IPS-15b (cell line): ENCODE data around the gene SLC43A2.

Experiments
- H3K27me3 ChIP-seq: one replicate; pipeline ENCODE4 v1.6.1; 2013; ENCODE audit warnings: low read length; ENCODE audit not compliant: control insufficient read depth, insufficient read depth
- H3K36me3 ChIP-seq: one replicate; pipeline ENCODE4 v1.6.1; 2013; ENCODE audit warnings: low read length; ENCODE audit not compliant: control insufficient read depth, insufficient read depth
- H3K4me1 ChIP-seq: one replicate; pipeline ENCODE4 v1.6.1; 2013; ENCODE audit warnings: mild to moderate bottlenecking, low read length; ENCODE audit not compliant: control insufficient read depth, insufficient read depth
- H3K4me3 ChIP-seq: one replicate; pipeline ENCODE4 v1.5.1; 2013; ENCODE audit warnings: low read depth, low read length
- H3K9ac ChIP-seq: one replicate; pipeline ENCODE4 v1.6.1; 2013; ENCODE audit warnings: low read depth, mild to moderate bottlenecking, low read length
- H3K9me3 ChIP-seq: one replicate; pipeline ENCODE4 v1.6.1; 2013; ENCODE audit warnings: mild to moderate bottlenecking, low read length; ENCODE audit not compliant: control insufficient read depth, insufficient read depth

Gene SLC43A2

DNA sequence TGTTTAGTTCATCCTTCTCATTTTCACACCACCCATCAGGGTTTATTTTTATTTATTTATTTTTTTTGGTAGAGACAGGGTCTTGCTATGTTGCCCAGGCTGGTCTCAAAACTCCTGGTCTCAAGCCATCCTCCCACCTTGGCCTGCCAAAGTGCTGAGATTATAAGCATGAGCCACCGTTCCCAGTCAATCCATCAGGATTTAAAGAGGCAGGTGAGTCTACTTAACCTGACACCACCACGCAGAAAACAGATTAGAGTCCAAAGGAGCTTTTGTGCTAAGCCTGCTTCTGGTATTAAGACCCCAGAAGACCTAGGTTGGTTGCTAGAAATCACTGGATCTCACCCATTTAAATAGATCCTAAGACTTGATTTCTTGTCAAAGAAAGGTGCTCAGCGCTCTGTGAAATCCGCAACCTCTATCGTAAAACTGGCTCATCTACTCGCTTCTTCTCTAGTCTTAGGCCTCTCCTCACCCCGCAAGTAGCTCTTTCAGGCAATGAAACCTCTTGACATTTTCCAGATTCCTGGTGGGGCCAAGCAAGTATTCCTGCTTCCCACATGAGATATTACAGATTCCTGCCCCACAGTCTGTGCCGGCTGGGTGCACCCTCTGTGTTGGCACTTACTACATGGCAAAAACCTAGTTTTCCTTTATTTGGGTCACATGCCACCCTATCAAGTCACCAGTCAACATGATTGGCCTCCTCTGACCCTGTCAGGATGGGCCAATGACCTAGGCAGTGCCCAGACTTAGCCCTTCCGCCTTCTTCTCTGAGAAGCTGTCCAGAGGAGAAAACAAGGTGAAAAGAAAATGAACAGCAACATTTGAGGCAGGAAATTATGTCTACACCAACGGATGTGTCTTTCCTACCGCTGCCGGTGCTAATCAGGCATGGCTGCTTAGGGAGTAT lies 75.0 kb downstream of the SLC43A2 start:
- no peak overlapping the region for H3K9ac ChIP-seq
- no peaks in the 10 kb centered on the region for H3K27me3 ChIP-seq
- no peaks in the 10 kb centered on the region for H3K4me1 ChIP-seq
- H3K36me3 ChIP-seq: peaks cover 21% of the 10 kb centered on the region
- no peaks in the 10 kb centered on the region for H3K9me3 ChIP-seq
- H3K4me3 ChIP-seq: no peak overlapping the region

GRCh38 chr17:1552932-1553331 lies 75.7 kb downstream of the SLC43A2 start:
- Histone ChIP-seq H3K9me3 (no peaks in the 10 kb centered on the region), H3K9ac (no peak overlapping the region), H3K36me3 (peaks cover 28% of the 10 kb centered on the region), H3K27me3 (no peaks in the 10 kb centered on the region), H3K4me3 (no peak overlapping the region), H3K4me1 (no peaks in the 10 kb centered on the region)

DNA sequence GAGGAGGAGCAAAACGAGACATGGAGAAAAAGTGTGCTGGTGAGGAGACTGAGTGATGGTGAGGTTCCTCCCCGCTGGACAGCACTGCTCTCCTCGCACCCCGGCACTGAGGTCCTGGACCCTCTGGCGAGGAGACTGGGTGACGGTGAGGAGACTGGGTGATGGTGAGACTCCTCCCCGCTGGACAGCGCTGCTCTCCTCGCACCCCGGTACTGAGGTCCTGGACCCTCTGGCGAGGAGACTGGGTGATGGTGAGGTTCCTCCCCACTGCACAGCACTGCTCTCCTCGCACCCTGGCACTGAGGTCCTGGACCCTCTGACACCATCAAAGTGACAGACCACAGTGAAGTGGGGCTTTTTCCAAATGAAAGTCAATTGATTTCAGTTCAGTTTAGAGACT lies 76.9 kb downstream of the SLC43A2 start:
- no peak overlapping the region for H3K4me3 ChIP-seq
- peaks cover 28% of the 10 kb centered on the region for H3K36me3 ChIP-seq
- H3K9me3 ChIP-seq: no peaks in the 10 kb centered on the region
- no peaks in the 10 kb centered on the region for H3K4me1 ChIP-seq
- no peaks in the 10 kb centered on the region for H3K27me3 ChIP-seq
- no peak overlapping the region for H3K9ac ChIP-seq

- H3K27me3 ChIP-seq: no peaks in the 10 kb centered on the region
- H3K4me1 ChIP-seq: no peaks in the 10 kb centered on the region
- no peaks in the 10 kb centered on the region for H3K9me3 ChIP-seq
- peaks cover 38% of the 10 kb centered on the region for H3K36me3 ChIP-seq
- no peak overlapping the region for H3K9ac ChIP-seq
- H3K4me3 ChIP-seq: no peak overlapping the region
Measured at GRCh38 chr17:1548032-1548431, 80.6 kb downstream of the SLC43A2 start.

DNA sequence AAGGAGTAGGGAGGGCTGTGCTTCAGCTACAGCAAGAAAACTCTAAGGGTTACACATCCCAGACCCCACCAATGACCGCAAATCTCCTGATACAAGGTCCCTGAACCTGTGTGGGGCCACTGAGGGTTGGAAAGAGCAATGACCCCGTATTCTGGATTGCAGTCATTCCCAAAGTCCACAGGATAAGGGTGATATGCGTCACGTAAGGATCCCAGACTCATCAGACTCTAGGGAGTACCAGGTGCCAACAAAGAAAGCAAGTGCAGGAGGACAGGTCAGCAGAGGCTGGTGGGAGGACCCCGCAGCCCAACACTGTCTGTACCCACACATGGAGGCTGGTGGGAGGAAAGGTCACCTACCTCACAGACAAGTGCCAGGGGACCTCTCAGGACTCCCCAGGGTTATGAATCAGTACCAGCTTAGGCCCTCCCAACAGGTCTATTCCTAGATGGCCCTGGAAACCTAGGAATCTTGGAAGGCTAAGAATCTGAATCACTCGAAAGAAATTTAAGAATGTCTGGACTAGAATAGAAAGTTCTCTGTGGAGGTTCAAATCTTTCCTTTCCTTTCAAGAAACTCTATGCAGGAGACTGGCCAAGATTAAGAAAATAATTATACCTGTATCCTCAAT lies 82.2 kb downstream of the SLC43A2 start:
- H3K36me3 ChIP-seq: peaks cover 46% of the 10 kb centered on the region
- no peaks in the 10 kb centered on the region for H3K4me1 ChIP-seq
- H3K9me3 ChIP-seq: no peaks in the 10 kb centered on the region
- no peaks in the 10 kb centered on the region for H3K27me3 ChIP-seq
- H3K4me3 ChIP-seq: no peak overlapping the region
- H3K9ac ChIP-seq: no peak overlapping the region

- no peaks in the 10 kb centered on the region for H3K27me3 ChIP-seq
- no peaks in the 10 kb centered on the region for H3K9me3 ChIP-seq
- no peak overlapping the region for H3K4me3 ChIP-seq
- H3K4me1 ChIP-seq: no peaks in the 10 kb centered on the region
- no peak overlapping the region for H3K9ac ChIP-seq
- peaks cover 48% of the 10 kb centered on the region for H3K36me3 ChIP-seq
Measured at GRCh38 chr17:1545618-1546017, 83.0 kb downstream of the SLC43A2 start.

- Histone ChIP-seq H3K36me3 (peaks cover 36% of the 10 kb centered on the region), H3K4me1 (no peaks in the 10 kb centered on the region), H3K4me3 (no peak overlapping the region), H3K9ac (no peak overlapping the region), H3K27me3 (no peaks in the 10 kb centered on the region), H3K9me3 (no peaks in the 10 kb centered on the region)
Measured at GRCh38 chr17:1542316-1542715, 86.3 kb downstream of the SLC43A2 start.

DNA sequence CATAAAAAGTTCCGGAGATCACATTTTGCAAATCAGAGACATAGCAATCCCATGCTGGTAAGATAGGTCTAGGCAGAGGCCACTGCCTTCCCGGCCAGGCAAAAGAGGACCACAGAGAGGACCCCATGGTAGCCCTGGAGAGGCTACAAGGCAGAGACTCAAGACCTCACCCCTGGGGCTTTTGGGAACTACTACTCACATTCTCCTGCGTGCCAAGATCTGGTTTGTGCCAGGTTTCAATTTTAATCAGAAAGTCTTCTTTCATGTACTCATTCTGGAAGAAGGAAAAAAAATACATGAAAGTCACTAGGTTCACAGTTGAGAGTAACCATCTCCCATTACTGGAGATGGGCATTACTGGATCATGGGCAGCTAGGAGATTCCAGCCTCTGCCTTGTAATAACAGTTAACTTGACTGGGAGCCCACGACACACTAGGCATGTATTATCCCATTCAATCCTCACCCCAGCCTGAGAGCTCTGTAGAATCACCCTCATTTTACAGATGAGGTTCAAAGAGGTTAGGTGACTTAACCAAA lies 87.2 kb downstream of the SLC43A2 start:
- Histone ChIP-seq H3K36me3 (peaks cover 32% of the 10 kb centered on the region), H3K9me3 (no peaks in the 10 kb centered on the region), H3K9ac (no peak overlapping the region), H3K4me1 (no peaks in the 10 kb centered on the region), H3K4me3 (no peak overlapping the region), H3K27me3 (no peaks in the 10 kb centered on the region)

GRCh38 chr17:1539811-1540210 lies 88.8 kb downstream of the SLC43A2 start:
- no peaks in the 10 kb centered on the region for H3K9me3 ChIP-seq
- no peak overlapping the region for H3K9ac ChIP-seq
- peaks cover 34% of the 10 kb centered on the region for H3K36me3 ChIP-seq
- no peaks in the 10 kb centered on the region for H3K27me3 ChIP-seq
- no peak overlapping the region for H3K4me3 ChIP-seq
- no peaks in the 10 kb centered on the region for H3K4me1 ChIP-seq

DNA sequence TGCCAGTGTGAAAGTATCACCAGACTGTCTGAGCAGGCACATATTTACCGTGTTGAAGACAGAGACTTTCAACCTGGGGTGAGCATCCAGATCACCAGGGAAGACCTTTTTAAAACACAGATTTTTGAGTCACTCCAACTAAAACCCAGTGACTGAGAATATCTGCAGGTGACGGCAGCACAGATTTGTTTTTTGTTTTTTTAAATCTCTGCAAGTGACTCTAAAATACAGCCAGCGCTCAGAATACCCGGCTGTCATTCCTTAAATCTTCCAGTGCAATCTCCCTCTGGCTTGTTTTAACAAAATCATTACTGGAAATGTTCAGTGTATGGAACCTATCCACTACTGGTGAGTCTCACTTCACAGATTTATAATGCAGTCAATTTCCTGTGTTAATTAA lies 92.9 kb downstream of the SLC43A2 start:
- no peaks in the 10 kb centered on the region for H3K9me3 ChIP-seq
- H3K4me1 ChIP-seq: no peaks in the 10 kb centered on the region
- H3K9ac ChIP-seq: no peak overlapping the region
- H3K27me3 ChIP-seq: no peaks in the 10 kb centered on the region
- H3K4me3 ChIP-seq: no peak overlapping the region
- peaks cover 28% of the 10 kb centered on the region for H3K36me3 ChIP-seq

GRCh38 chr17:1533661-1534325 lies 94.8 kb downstream of the SLC43A2 start:
- H3K27me3 ChIP-seq: no peaks in the 10 kb centered on the region
- no peak overlapping the region for H3K4me3 ChIP-seq
- H3K4me1 ChIP-seq: no peaks in the 10 kb centered on the region
- H3K9me3 ChIP-seq: no peaks in the 10 kb centered on the region
- H3K9ac ChIP-seq: no peak overlapping the region
- peaks cover 32% of the 10 kb centered on the region for H3K36me3 ChIP-seq
